HCT116 (cell line): ENCODE data around the gene AKR1E2. TPM values are rescaled to one million over a fixed set of nuclear protein-coding genes. Genes with fewer than 3 reads are reported as not detected.

Experiments
- ATAC-seq: fragments of 200-7000 bp; cut with Tn5 transposase; 2 replicates; pipeline ENCODE4 v1.9.1; 2020; ENCODE audit warnings: mild to moderate bottlenecking, moderate library complexity
- BruUV-seq: library from RNA; stranded (reverse); fragments of 400-500 nt; replicated peaks from 2 replicates; lab custom pipeline; 2021; lab: Mats Ljungman, UMichigan
- CTCF ChIA-PET: fragments of 300-600 bp; sonication (Branson Sonifier 250); formaldehyde crosslinking; loops from one replicate; lab custom pipeline; 2021; ENCODE audit warnings: antibody characterized with exemption; lab: Charles Lee
- POLR2A ChIA-PET: fragments of 300-600, 350-600 bp; sonication (Branson Sonifier 250); formaldehyde crosslinking; loops from one replicate; lab custom pipeline; 2021; ENCODE audit warnings: antibody characterized with exemption; lab: Charles Lee
- RAD21 ChIA-PET, 2 experiments: fragments of 300-600 bp; sonication (Branson Sonifier 250); formaldehyde crosslinking; loops; one replicate each; lab custom pipeline; 2023; ENCODE audit warnings: low total read pairs in 2 of 2; ENCODE audit not compliant: uncharacterized antibody in 2 of 2, unreplicated experiment in 2 of 2, low non-redundant PET in 1 of 2; lab: Charles Lee
- DNase-seq: peaks from one replicate; pipeline ENCODE4 v3.0.0-alpha.2; 2010; ENCODE audit warnings: low read depth, low spot score
- H2AFZ ChIP-seq: fragments of 200-600 bp; shearing (Covaris generic), sonication (generic); 2 replicates; pipeline ENCODE4 v1.6.1; 2017; ENCODE audit warnings: low read depth, mixed run types, mixed read lengths, antibody characterized with exemption, low read length; ENCODE audit not compliant: poor library complexity, severe bottlenecking
- H3K27ac ChIP-seq: 2 replicates; pipeline ENCODE4 v1.5.1; 2012; ENCODE audit warnings: low read depth, low read length
- H3K27me3 ChIP-seq: fragments of 200-600 bp; sonication (generic); 2 replicates; pipeline ENCODE4 v1.6.1; 2016; ENCODE audit warnings: mixed run types, low read length, mixed read lengths; ENCODE audit not compliant: insufficient read depth
- H3K36me3 ChIP-seq, 2 experiments: fragments of 200-500 bp in 1 of 2; fragments of 200-600 bp in 1 of 2; sonication (Bioruptor generic) in 1 of 2; sonication (generic) in 1 of 2; 2 replicates each; pipeline versions ENCODE4 v1.5.1 to v1.6.1; 2014 to 2016; ENCODE audit warnings: low read length in 2 of 2, inconsistent platforms in 1 of 2, mixed read lengths in 1 of 2, mixed run types in 1 of 2; ENCODE audit not compliant: insufficient read depth in 2 of 2, control insufficient read depth in 1 of 2
- H3K4me1 ChIP-seq, 2 experiments: fragments of 200-600 bp in 1 of 2; sonication (generic) in 1 of 2; 2 replicates each; pipeline versions ENCODE4 v1.5.1 to v1.6.1; 2012 to 2017; ENCODE audit warnings: low read length in 2 of 2, inconsistent platforms in 1 of 2, mild to moderate bottlenecking in 1 of 2, mixed read lengths in 1 of 2, mixed run types in 1 of 2, moderate library complexity in 1 of 2; ENCODE audit not compliant: insufficient read depth in 2 of 2, control insufficient read depth in 1 of 2
- H3K4me2 ChIP-seq: fragments of 200-600 bp; sonication (generic); 2 replicates; pipeline ENCODE4 v1.6.1; 2017; ENCODE audit warnings: mixed run types, low read length, mixed read lengths
- H3K4me3 ChIP-seq, 2 experiments: fragments of 200-600 bp in 1 of 2; sonication (generic) in 1 of 2; replicated peaks in 1 of 2; 2 replicates each; pipeline ENCODE4 v1.5.1; 2011 to 2016; ENCODE audit warnings: low read length in 2 of 2, control low read depth in 1 of 2, low read depth in 1 of 2, mild to moderate bottlenecking in 1 of 2, mixed read lengths in 1 of 2, mixed run types in 1 of 2
- H3K79me2 ChIP-seq: fragments of 200-600 bp; sonication (generic); 2 replicates; pipeline ENCODE4 v1.6.1; 2017; ENCODE audit warnings: mild to moderate bottlenecking, mixed run types, low read length, moderate library complexity, mixed read lengths; ENCODE audit not compliant: insufficient read depth
- H3K9ac ChIP-seq: fragments of 200-600 bp; sonication (generic); 2 replicates; pipeline ENCODE4 v1.6.1; 2016; ENCODE audit warnings: low read length, mixed read lengths
- H3K9me2 ChIP-seq: fragments of 200-600 bp; sonication (generic), shearing (Covaris generic); 2 replicates; pipeline ENCODE4 v1.6.1; 2017; ENCODE audit warnings: mixed run types, mild to moderate bottlenecking, moderate library complexity; ENCODE audit not compliant: insufficient read depth
- H3K9me3 ChIP-seq, 2 experiments: fragments of 200-500 bp in 1 of 2; fragments of 200-600 bp in 1 of 2; sonication (Bioruptor generic) in 1 of 2; sonication (generic) in 1 of 2; 2 replicates each; pipeline ENCODE4 v1.6.1; 2014 to 2017; ENCODE audit warnings: low read length in 2 of 2, mixed read lengths in 2 of 2, inconsistent platforms in 1 of 2, low read depth in 1 of 2, mild to moderate bottlenecking in 1 of 2, mixed run types in 1 of 2, moderate library complexity in 1 of 2; ENCODE audit not compliant: control insufficient read depth in 1 of 2, insufficient read depth in 1 of 2
- H4K20me1 ChIP-seq: fragments of 200-600 bp; sonication (generic), shearing (Covaris generic); 2 replicates; pipeline ENCODE4 v1.6.1; 2017; ENCODE audit warnings: mixed run types, mild to moderate bottlenecking, moderate library complexity; ENCODE audit not compliant: insufficient read depth
- ELF1 ChIP-seq: IDR thresholded peaks from 2 replicates; pipeline ENCODE4 v1.6.1; 2012; ENCODE audit warnings: low read depth, borderline replicate concordance
- EZH2 ChIP-seq: fragments of 200-600 bp; sonication (generic); IDR thresholded peaks from 2 replicates; pipeline ENCODE4 v1.6.1; 2017; ENCODE audit warnings: antibody characterized with exemption, mixed run types
- FOSL1 ChIP-seq: IDR thresholded peaks from 2 replicates; pipeline ENCODE4 v1.6.1; 2012; ENCODE audit warnings: low read depth
- JUND ChIP-seq: IDR thresholded peaks from 2 replicates; pipeline ENCODE4 v1.6.1; 2012
- SP1 ChIP-seq: IDR thresholded peaks from 2 replicates; pipeline ENCODE4 v1.6.1; 2012; ENCODE audit warnings: low read depth
- ZFX ChIP-seq: fragments of 450-650 bp; IDR thresholded peaks from 2 replicates; pipeline ENCODE4 v1.6.1; 2017
- intact Hi-C: fragments of 100-400 bp; cut with micrococcal nuclease; formaldehyde crosslinking; loops from 2 replicates; pipeline ENCODE4 v1.10.0; 2022
- total RNA-seq: library from RNA; stranded (reverse); gene quantifications from one replicate; pipeline ENCODE4 v1.2.1, GENCODE V29; 2021; ENCODE audit not compliant: unreplicated experiment
- TF ChIP-seq, protein P1 (sequence below): IDR thresholded peaks from 2 replicates; pipeline ENCODE4 v1.6.1; 2012
- TF ChIP-seq, protein P2 (sequence below): IDR thresholded peaks from 2 replicates; pipeline ENCODE4 v1.6.1; 2012

Gene AKR1E2
- total RNA-seq, 1 experiment from 2014 or later = 5.0 TPM

DNA sequence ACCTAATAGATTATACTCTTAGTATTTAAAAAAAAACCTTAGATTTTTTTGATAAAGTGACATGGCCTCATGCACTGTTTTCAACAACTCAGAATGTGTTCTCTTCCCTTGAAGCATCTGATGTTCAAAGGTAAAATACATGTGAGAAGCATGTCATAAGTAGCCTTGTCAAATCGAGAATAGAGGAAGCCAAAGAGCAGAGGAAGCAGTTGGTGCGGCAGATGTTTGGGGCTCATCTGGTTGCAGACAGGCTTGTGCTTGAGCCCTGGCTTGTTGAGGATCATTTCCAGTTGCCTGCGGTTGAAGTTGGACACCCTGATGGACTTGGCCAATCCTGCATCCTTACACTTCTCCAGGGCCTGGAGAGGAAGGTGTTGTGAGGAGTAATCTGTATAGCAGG lies 59.2 kb downstream of the AKR1E2 start:
- Histone ChIP-seq H3K27ac (no peak overlapping the region), H3K79me2 (no peaks in the 10 kb centered on the region), H3K4me1 (no peaks in the 10 kb centered on the region), H3K9me2 (no peaks in the 10 kb centered on the region), H3K27me3 (no peaks in the 10 kb centered on the region), H3K4me3 (no peak overlapping the region), H3K4me2 (no peak overlapping the region), H3K9me3 (no peaks in the 10 kb centered on the region), H2AFZ (no peak overlapping the region), H3K9ac (no peak overlapping the region), H4K20me1 (no peaks in the 10 kb centered on the region), H3K36me3 (no peaks in the 10 kb centered on the region)
- ChIA-PET CTCF (no interaction called here), RAD21 (no interaction called here), POLR2A (no interaction called here)
- no TSS peak for BruUV-seq
- ATAC-seq (no peak), DNase-seq (no peak)
- intact Hi-C loops = no loop called here
- TF ChIP-seq SP1 = no peak
- TF ChIP-seq, protein P1, sequence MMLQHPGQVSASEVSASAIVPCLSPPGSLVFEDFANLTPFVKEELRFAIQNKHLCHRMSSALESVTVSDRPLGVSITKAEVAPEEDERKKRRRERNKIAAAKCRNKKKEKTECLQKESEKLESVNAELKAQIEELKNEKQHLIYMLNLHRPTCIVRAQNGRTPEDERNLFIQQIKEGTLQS = no peak
- no peak for TF ChIP-seq JUND
- no peak for TF ChIP-seq EZH2
- no peak for TF ChIP-seq ZFX

DNA sequence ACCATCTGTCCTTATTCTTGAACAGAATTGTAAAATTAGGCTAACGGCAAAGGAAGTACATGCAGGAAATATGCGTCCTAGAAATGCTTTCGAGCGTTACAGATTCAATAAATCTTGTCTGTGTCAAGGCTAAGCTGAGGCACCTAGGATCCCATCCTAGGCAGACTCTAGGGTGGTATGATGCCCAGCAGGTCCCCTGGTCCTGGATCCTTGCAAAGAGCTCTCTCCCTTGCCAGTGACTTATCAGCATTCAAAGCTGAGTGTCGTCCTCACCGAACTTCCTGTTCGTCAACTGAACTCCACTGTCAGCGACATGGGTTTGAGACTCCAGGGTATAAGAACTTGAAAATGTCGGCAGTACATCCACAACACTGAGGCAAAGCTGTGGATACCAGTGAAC lies 61.5 kb downstream of the AKR1E2 start:
- ChIA-PET POLR2A (no interaction called here), CTCF (no interaction called here), RAD21 (no interaction called here)
- ATAC-seq (no peak), DNase-seq (no peak)
- H3K4me3 ChIP-seq = no peak overlapping the region
- intact Hi-C loops = no loop called here
- H3K9me3 ChIP-seq = no peaks in the 10 kb centered on the region
- BruUV-seq = no TSS peak
- H2AFZ ChIP-seq = no peak overlapping the region
- no peaks in the 10 kb centered on the region for H3K9me2 ChIP-seq
- no peaks in the 10 kb centered on the region for H3K4me1 ChIP-seq
- H3K79me2 ChIP-seq = no peaks in the 10 kb centered on the region
- no peaks in the 10 kb centered on the region for H3K36me3 ChIP-seq
- H4K20me1 ChIP-seq = no peaks in the 10 kb centered on the region
- no peaks in the 10 kb centered on the region for H3K27me3 ChIP-seq
- no peak overlapping the region for H3K9ac ChIP-seq
- no peak overlapping the region for H3K27ac ChIP-seq
- TF ChIP-seq ELF1 (no peak), FOSL1 (no peak)
- TF ChIP-seq, protein P1 = no peak
- TF ChIP-seq, protein P2, sequence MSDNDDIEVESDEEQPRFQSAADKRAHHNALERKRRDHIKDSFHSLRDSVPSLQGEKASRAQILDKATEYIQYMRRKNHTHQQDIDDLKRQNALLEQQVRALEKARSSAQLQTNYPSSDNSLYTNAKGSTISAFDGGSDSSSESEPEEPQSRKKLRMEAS = no peak
- no peak overlapping the region for H3K4me2 ChIP-seq
